Measurements from ENCODE around the gene AATK.
A peak's percentile ranks its signal among the peaks of the same experiment; 100 is the strongest.
"Not testable (repeated sequence)": the region's sequence is repeated elsewhere in the genome, so short reads cannot be mapped to it uniquely, and the experiment has no call there.

Gene AATK

GRCh38 chr17:81159611-81160265, 6.3 kb downstream of the AATK start:
- DNase-seq, result no peak

GRCh38 chr17:81158688-81159590, 7.1 kb downstream of the AATK start:
- no peak for DNase-seq

- no peak for DNase-seq
Measured at GRCh38 chr17:81157848-81158687, 8.0 kb downstream of the AATK start.

GRCh38 chr17:81156866-81157805, 8.9 kb downstream of the AATK start:
- DNase-seq, result no peak

GRCh38 chr17:81154961-81155360, 11.1 kb downstream of the AATK start:
- no peak for DNase-seq

GRCh38 chr17:81154016-81154415, 12.0 kb downstream of the AATK start:
- DNase-seq, result not testable (repeated sequence)

GRCh38 chr17:81153340-81153803, 12.6 kb downstream of the AATK start:
- DNase-seq, result no peak

GRCh38 chr17:81152288-81152828, 13.7 kb downstream of the AATK start:
- DNase-seq, result no peak

GRCh38 chr17:81151278-81151677, 14.7 kb downstream of the AATK start:
- no peak for DNase-seq

- DNase-seq, result no peak
Measured at GRCh38 chr17:81150377-81151077, 15.5 kb downstream of the AATK start.

- no peak for DNase-seq
Measured at GRCh38 chr17:81148986-81149533, 17.0 kb downstream of the AATK start.

GRCh38 chr17:81148571-81148970, 17.4 kb downstream of the AATK start:
- no peak for DNase-seq

- no peak for DNase-seq
Measured at GRCh38 chr17:81147701-81148100, 18.3 kb downstream of the AATK start.

GRCh38 chr17:81146208-81146607, 19.8 kb downstream of the AATK start:
- not testable (repeated sequence) for DNase-seq

GRCh38 chr17:81144423-81144781, 21.6 kb downstream of the AATK start:
- DNase-seq, result no peak

- no peak for DNase-seq
Measured at GRCh38 chr17:81143717-81144422, 22.2 kb downstream of the AATK start.

GRCh38 chr17:81143200-81143527, 22.9 kb downstream of the AATK start:
- DNase-seq, result no peak

- DNase-seq, result peak; percentile 36
Measured at GRCh38 chr17:81142301-81143199, 23.5 kb downstream of the AATK start.

GRCh38 chr17:81140695-81141094, 25.3 kb downstream of the AATK start:
- no peak for DNase-seq

Measured in effector CD4-positive, alpha-beta T cell (primary cell).